OCI-LY7 (cell line): Measurements from ENCODE around the gene SLC50A1. TPM values are rescaled to one million over a fixed set of nuclear protein-coding genes. Genes with fewer than 3 reads are reported as not detected.

Experiments used
- BruUV-seq: library from RNA; stranded (reverse); fragments of 400-500 nt; replicated peaks from 2 replicates; lab custom pipeline; 2021; lab: Mats Ljungman, UMichigan
- CTCF ChIA-PET: fragments of 300-600 bp; sonication (Branson Sonifier 250); formaldehyde crosslinking; loops from one replicate; lab custom pipeline; 2022; ENCODE audit warnings: antibody characterized with exemption; ENCODE audit not compliant: unreplicated experiment; lab: Charles Lee
- POLR2A ChIA-PET: fragments of 300-600 bp; sonication (Branson Sonifier 250); formaldehyde crosslinking; loops from one replicate; lab custom pipeline; 2022; ENCODE audit warnings: antibody characterized with exemption; lab: Charles Lee
- DNase-seq: peaks from one replicate; pipeline ENCODE4 v3.0.0-alpha.2; 2015; ENCODE audit warnings: low spot score
- H2AFZ ChIP-seq: fragments of 200-600 bp; sonication (generic), shearing (Covaris generic); 2 replicates; pipeline ENCODE4 v1.6.1; 2014; ENCODE audit warnings: mild to moderate bottlenecking, antibody characterized with exemption, low read length, moderate library complexity
- H3K27ac ChIP-seq: fragments of 200-600 bp; sonication (generic); 2 replicates; pipeline ENCODE4 v1.5.1; 2014; ENCODE audit warnings: mixed run types, low read depth, mild to moderate bottlenecking, moderate library complexity, low read length, inconsistent platforms; ENCODE audit not compliant: poor library complexity, severe bottlenecking
- H3K36me3 ChIP-seq: fragments of 200-600 bp; sonication (generic); 2 replicates; pipeline ENCODE4 v1.6.1; 2014; ENCODE audit warnings: mild to moderate bottlenecking, antibody characterized with exemption, low read length, moderate library complexity, mixed read lengths; ENCODE audit not compliant: insufficient read depth
- H3K4me1 ChIP-seq: fragments of 200-600 bp; sonication (generic); 2 replicates; pipeline ENCODE4 v1.5.1; 2014; ENCODE audit warnings: mild to moderate bottlenecking, low read length; ENCODE audit not compliant: insufficient read depth, poor library complexity, severe bottlenecking
- H3K4me2 ChIP-seq: fragments of 200-600 bp; sonication (generic); 2 replicates; pipeline ENCODE4 v1.6.1; 2014; ENCODE audit warnings: mild to moderate bottlenecking, low read length
- H3K4me3 ChIP-seq: fragments of 200-600 bp; sonication (generic); 2 replicates; pipeline ENCODE4 v1.5.1; 2014; ENCODE audit warnings: mild to moderate bottlenecking, low read depth, low read length; ENCODE audit not compliant: poor library complexity, severe bottlenecking
- H3K79me2 ChIP-seq: fragments of 200-600 bp; sonication (generic); 2 replicates; pipeline ENCODE4 v1.6.1; 2016; ENCODE audit warnings: low read depth, mild to moderate bottlenecking, low read length, moderate library complexity, mixed read lengths; ENCODE audit not compliant: insufficient read depth
- H3K9me2 ChIP-seq: fragments of 200-600 bp; sonication (generic); 2 replicates; pipeline ENCODE4 v1.6.1; 2016; ENCODE audit warnings: mild to moderate bottlenecking, low read length, mixed read lengths; ENCODE audit not compliant: insufficient read depth
- H3K9me3 ChIP-seq: fragments of 200-600 bp; sonication (generic); 2 replicates; pipeline ENCODE4 v1.6.1; 2014; ENCODE audit warnings: mild to moderate bottlenecking, mixed run types, low read length, mixed read lengths
- H4K20me1 ChIP-seq: fragments of 200-600 bp; sonication (generic); 2 replicates; pipeline ENCODE4 v1.6.1; 2014; ENCODE audit warnings: mild to moderate bottlenecking, antibody characterized with exemption, low read length, moderate library complexity, mixed read lengths; ENCODE audit not compliant: insufficient read depth
- CTCF ChIP-seq: fragments of 200-600 bp; sonication (generic); conservative IDR thresholded peaks from 2 replicates; pipeline ENCODE4 v1.5.1; 2014; ENCODE audit warnings: mild to moderate bottlenecking, antibody characterized with exemption, low read length, moderate library complexity, mixed read lengths
- EZH2phosphoT487 ChIP-seq: fragments of 200-600 bp; sonication (generic); IDR thresholded peaks from 2 replicates; pipeline ENCODE4 v1.6.1; 2018; ENCODE audit warnings: low read depth, borderline replicate concordance, mild to moderate bottlenecking, mixed run types, antibody characterized with exemption, low read length, moderate library complexity, mixed read lengths
- intact Hi-C: fragments of 100-400 bp; cut with micrococcal nuclease; formaldehyde crosslinking; loops from one replicate; pipeline ENCODE4 v1.10.0; 2022; ENCODE audit not compliant: unreplicated experiment
- total RNA-seq, 2 experiments: library from RNA; depleted of rRNA in 1 of 2; stranded (reverse); fragments of >200 nt in 1 of 2; shearing (Covaris generic) in 1 of 2; gene quantifications; 2 replicates each; pipeline ENCODE4 v1.2.3, GENCODE V29; 2014 to 2022

Gene SLC50A1
- total RNA-seq, 2 experiments from 2014 or later, result 12.3 to 46.1 TPM

- Histone ChIP-seq H3K27ac (peak overlapping the region; percentile 28), H3K4me2 (peak overlapping the region; percentile 91), H3K36me3 (peaks cover 13% of the 10 kb centered on the region; the same call in 1 of the 2 replicates), H4K20me1 (no peaks in the 10 kb centered on the region), H3K4me1 (peaks cover 25% of the 10 kb centered on the region), H3K79me2 (peaks cover 7% of the 10 kb centered on the region; the same call in 1 of the 2 replicates), H2AFZ (no peak overlapping the region), H3K9me2 (no peaks in the 10 kb centered on the region), H3K9me3 (no peaks in the 10 kb centered on the region), H3K4me3 (peak overlapping the region; percentile 81)
- intact Hi-C loops, result no loop called here
- POLR2A ChIA-PET, result interaction anchor here (0.6 to 1.5 kb wide), 3 partner anchors 32 to 1349 kb away, joined by 3 to 6 read pairs (median 5); partner anchors contain the start of gene KRTCAP2
- TF ChIP-seq CTCF, result no peak
- no peak for TF ChIP-seq EZH2phosphoT487
- CTCF ChIA-PET, result interaction anchor here (0.8 kb wide), 1 partner anchor 46 kb away, joined by 3 read pairs; no protein-coding TSS in a partner anchor
- DNase-seq, result peak; percentile 27
- BruUV-seq, result no TSS peak
These were observed 1.1 kb downstream of the SLC50A1 start for GRCh38 chr1:155136748-155137147.

- Histone ChIP-seq H3K9me2 (no peaks in the 10 kb centered on the region), H3K27ac (peak overlapping the region; percentile 28), H2AFZ (no peak overlapping the region), H4K20me1 (no peaks in the 10 kb centered on the region), H3K4me1 (peaks cover 25% of the 10 kb centered on the region), H3K4me2 (peak overlapping the region; percentile 91), H3K9me3 (no peaks in the 10 kb centered on the region), H3K4me3 (peak overlapping the region; percentile 81), H3K36me3 (peaks cover 13% of the 10 kb centered on the region; the same call in 1 of the 2 replicates), H3K79me2 (peaks cover 7% of the 10 kb centered on the region; the same call in 1 of the 2 replicates)
- intact Hi-C loops, result no loop called here
- no peak for DNase-seq
- ChIA-PET POLR2A (interaction anchor here (1.5 kb wide), 1 partner anchor 36 kb away, joined by 6 read pairs; the partner anchor contains the start of gene KRTCAP2), CTCF (interaction anchor here (0.8 to 1.1 kb wide), 2 partner anchors 35 to 46 kb away, joined by 3 read pairs; no protein-coding TSS in a partner anchor)
- no TSS peak for BruUV-seq
- no peak for TF ChIP-seq EZH2phosphoT487
- no peak for TF ChIP-seq CTCF
These were observed 1.7 kb downstream of the SLC50A1 start for GRCh38 chr1:155137154-155137949.
